OCI-LY1 (cell line): ENCODE results near the gene FBXW7.

Experiments
- EZH2 ChIP-seq: fragments of 200-600 bp; sonication (generic), shearing (Covaris generic); IDR thresholded peaks from 2 replicates; pipeline ENCODE4 v1.8.0; 2017; ENCODE audit warnings: borderline replicate concordance, mixed run types, mild to moderate bottlenecking, antibody characterized with exemption, low read length, moderate library complexity, mixed read lengths
- TF ChIP-seq, protein P1 (sequence below): fragments of 200-600 bp; sonication (generic), shearing (Covaris generic); IDR thresholded peaks from 2 replicates; pipeline ENCODE4 v1.5.1; 2017; ENCODE audit warnings: mild to moderate bottlenecking, antibody characterized with exemption, low read length, moderate library complexity, mixed read lengths

GRCh38 chr4:152344001-152344400 lies 191.9 kb downstream of the FBXW7 start:
- TF ChIP-seq, protein P1, sequence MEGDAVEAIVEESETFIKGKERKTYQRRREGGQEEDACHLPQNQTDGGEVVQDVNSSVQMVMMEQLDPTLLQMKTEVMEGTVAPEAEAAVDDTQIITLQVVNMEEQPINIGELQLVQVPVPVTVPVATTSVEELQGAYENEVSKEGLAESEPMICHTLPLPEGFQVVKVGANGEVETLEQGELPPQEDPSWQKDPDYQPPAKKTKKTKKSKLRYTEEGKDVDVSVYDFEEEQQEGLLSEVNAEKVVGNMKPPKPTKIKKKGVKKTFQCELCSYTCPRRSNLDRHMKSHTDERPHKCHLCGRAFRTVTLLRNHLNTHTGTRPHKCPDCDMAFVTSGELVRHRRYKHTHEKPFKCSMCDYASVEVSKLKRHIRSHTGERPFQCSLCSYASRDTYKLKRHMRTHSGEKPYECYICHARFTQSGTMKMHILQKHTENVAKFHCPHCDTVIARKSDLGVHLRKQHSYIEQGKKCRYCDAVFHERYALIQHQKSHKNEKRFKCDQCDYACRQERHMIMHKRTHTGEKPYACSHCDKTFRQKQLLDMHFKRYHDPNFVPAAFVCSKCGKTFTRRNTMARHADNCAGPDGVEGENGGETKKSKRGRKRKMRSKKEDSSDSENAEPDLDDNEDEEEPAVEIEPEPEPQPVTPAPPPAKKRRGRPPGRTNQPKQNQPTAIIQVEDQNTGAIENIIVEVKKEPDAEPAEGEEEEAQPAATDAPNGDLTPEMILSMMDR: no peak
- TF ChIP-seq EZH2: no peak
